GM19193 (cell line): ENCODE data around the gene ABLIM2.

ENCODE experiments used
- POLR2A ChIP-seq: IDR thresholded peaks from 4 replicates; pipeline ENCODE4 v1.6.1; 2011; ENCODE audit not compliant: insufficient read depth, insufficient read length; ENCODE audit errors: extremely low read depth

Gene ABLIM2

DNA sequence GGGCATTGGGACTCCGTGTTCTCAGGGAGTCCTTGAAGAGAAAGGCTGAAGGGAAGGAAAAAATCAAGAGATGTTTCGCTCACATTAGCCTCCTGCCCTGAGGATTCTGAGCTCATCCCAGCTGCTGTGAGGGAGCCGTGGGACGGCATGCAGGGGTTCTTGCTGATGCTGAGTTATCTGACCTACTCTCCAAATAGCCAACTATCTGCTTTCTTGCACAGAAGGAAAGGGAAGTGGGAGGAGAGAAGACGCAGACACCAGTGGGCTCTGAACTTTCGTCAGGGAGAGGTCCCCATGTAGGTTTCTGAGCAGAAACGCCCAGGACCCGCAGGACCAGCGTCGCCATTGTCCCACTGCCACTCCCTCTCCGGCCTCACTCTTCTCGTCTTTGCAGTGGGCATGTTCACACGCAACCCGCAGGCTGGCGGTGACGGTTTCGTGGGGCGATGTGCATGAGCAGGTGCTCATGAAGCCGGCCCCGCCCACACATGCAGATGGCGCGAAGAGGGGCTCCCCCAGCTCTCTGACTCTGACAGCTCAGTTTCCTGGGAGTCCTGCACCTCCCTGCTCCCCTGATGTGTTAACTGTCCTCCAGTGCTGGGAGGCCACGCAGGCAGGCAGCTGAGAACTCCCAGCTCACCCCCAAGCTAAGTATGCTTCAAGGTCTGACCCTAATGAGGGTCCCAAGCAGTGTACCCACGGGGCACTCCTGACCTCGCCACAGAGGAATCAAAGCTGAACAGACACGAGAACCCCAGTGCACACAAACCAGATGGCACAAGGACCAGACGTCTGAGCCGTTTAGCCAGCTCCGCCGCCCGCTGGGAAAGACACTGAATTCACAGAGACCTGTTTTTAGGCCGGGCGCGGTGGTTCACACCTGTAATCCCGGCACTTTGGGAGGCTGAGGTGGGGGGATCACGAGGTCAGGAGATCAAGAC is 13.6 kb upstream of the ABLIM2 start:
- TF ChIP-seq POLR2A: no peak

DNA sequence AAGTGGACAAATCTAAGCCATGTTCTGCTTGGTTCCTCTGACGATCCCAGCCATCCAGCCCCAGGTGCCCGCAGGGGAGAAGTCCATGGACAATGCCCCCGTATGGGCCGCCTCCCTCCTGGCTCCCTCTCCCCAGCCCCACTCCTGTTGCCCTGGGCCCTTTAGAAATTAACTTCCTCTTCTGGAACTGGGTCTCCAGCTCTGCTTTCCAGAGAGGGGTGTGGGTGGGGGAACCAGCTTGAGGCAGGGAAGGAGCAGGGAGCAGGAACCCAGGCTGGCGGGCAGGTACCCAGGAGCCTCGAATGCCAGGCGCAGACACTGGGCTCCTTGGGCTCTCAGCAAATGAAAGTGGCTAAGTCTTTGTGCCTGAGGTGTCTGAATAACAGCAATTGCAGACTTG is 12.7 kb upstream of the ABLIM2 start:
- TF ChIP-seq POLR2A: no peak

GRCh38 chr4:8170341-8170740 is 11.7 kb upstream of the ABLIM2 start:
- TF ChIP-seq POLR2A: no peak

GRCh38 chr4:8169763-8170162 is 11.2 kb upstream of the ABLIM2 start:
- no peak for TF ChIP-seq POLR2A

GRCh38 chr4:8168832-8169598 is 10.4 kb upstream of the ABLIM2 start:
- TF ChIP-seq POLR2A: no peak

DNA sequence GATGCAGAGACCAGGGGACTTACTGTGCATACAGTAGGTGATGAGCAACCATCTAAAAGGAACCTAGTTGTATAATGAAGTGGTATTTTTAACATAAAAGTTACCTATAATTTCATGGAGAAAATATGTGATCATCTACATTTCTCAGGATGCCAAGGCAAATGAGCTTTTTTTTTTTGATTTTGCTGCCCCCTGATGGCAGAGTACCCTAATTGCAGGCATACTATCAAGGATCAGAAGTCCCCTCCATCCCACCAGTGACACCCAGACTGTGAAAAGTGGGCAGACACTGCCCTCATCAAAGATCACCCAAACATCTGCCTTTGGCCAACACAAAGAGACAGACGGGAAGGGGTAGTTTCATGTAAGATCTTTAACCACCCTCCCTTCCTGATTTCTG is 9.6 kb upstream of the ABLIM2 start:
- TF ChIP-seq POLR2A: no peak

DNA sequence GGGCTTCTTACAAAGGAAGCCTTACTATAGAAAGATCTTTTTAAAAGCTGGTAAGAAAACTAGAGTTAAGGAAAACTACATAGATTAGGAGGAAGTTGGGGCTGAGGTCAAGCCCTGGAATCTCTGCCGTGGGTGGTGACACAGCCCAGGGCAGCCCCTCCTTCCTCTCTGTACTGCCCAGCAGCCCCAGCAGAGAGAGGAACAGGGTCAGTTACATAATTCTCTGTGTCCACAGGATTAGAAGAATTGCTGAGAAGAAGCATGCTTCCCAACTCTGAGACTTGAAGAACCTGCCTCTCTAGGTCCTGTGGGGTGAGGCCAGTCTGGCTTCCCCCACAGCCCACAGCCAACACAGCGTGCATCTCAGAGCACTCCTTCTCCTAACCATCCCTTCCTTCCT is 9.2 kb upstream of the ABLIM2 start:
- no peak for TF ChIP-seq POLR2A

- TF ChIP-seq POLR2A: no peak
These were observed 8.7 kb upstream of the ABLIM2 start for GRCh38 chr4:8167291-8167690.

DNA sequence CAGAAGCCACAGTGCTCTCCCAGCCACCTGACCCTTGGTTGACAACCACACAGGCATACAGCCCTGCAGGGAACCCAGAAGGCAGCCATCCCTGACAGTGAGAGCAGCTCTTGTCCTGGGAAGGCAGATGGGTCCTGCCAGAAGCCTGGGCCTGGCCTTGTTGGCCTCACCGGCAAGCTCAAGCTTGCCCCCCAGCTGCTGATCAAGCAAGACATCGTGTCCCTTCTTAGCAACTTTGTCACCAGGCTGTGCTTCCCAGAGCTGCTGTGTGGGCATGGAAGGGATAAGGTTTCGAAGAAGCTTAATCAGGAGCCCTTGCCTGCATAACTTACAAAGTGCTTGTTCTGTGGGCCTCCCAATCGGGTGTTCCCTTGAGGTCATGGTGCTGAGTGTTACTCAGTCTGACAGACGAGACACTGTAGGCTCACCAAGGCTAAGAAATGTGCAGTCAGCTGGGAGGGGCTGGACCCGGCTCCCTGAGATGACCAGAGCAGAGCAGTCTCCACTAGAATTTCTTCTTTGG is 6.8 kb upstream of the ABLIM2 start:
- TF ChIP-seq POLR2A: no peak

DNA sequence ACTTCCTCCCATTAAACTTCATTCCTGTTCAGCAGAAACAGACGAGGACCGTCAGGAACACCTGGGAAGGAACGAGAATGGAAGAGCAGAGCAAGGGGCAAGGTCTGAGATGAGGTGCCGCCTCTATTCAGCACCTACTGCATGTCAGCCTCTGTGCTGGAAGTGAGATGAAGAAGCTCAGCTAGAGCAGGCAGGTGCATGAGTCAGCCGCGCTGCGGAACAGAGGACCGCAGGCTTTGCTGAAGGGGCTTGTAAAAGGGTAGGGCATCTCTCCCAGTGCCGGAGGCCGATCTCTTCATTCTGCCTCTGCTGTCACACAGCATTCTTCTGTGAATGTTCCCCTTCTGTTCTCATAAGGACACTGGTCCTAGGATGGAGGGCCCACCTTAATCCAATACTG is 6.1 kb upstream of the ABLIM2 start:
- TF ChIP-seq POLR2A: no peak

GRCh38 chr4:8164194-8164565 is 5.6 kb upstream of the ABLIM2 start:
- TF ChIP-seq POLR2A: no peak

- TF ChIP-seq POLR2A: no peak
These were observed 5.0 kb upstream of the ABLIM2 start for GRCh38 chr4:8163436-8164193.

DNA sequence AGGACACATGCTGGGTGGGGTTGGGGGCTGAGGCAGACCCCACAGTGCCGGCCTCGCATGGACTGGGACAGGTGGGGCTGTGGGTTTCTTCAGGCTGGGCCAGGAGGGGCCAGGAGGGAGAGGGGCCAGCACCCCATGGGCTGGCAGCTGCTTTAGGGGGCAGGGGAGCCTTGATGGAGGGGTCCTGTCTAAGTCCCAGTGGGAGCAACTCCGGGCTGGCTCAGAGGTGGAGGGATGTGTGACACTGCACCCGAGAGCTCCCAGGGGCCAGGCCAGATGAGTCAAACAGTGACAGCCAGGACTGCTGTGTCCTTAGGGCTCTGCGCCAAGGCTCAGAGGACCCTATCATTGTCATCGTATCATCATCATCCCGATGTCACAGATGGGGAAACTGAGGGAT is 4.4 kb upstream of the ABLIM2 start:
- TF ChIP-seq POLR2A: no peak

GRCh38 chr4:8162625-8163024 is 4.0 kb upstream of the ABLIM2 start:
- no peak for TF ChIP-seq POLR2A

GRCh38 chr4:8160572-8160971 is 2.0 kb upstream of the ABLIM2 start:
- no peak for TF ChIP-seq POLR2A
